ENCODE data around the gene PLXNB3.
"Not testable (repeated sequence)": the region's sequence is repeated elsewhere in the genome, so short reads cannot be mapped to it uniquely, and the experiment has no call there.

Gene PLXNB3

GRCh38 chrX:153733651-153734240 lies 30.3 kb upstream of the PLXNB3 start:
- no peak for DNase-seq

GRCh38 chrX:153734871-153735270 lies 29.2 kb upstream of the PLXNB3 start:
- DNase-seq, result no peak

DNA sequence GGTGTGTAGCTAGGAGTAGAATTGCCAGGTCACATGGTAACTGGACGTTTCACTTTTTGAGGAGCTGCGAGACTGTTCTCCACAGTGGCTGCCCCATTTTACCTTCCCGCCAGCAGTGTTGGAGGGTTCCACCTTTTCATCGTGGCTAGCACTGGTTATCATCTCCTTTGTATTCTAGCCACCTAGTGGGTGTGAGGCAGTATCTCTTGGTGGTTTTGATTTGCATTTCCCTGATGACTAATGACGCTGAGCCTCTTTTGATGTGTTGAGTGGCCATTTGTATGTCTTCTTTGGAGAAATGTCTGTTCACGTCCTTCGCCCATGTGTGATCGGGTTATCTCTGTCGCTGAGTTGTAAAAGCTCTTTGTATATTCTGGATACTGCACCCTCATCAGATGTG lies 28.8 kb upstream of the PLXNB3 start:
- no peak for DNase-seq

DNA sequence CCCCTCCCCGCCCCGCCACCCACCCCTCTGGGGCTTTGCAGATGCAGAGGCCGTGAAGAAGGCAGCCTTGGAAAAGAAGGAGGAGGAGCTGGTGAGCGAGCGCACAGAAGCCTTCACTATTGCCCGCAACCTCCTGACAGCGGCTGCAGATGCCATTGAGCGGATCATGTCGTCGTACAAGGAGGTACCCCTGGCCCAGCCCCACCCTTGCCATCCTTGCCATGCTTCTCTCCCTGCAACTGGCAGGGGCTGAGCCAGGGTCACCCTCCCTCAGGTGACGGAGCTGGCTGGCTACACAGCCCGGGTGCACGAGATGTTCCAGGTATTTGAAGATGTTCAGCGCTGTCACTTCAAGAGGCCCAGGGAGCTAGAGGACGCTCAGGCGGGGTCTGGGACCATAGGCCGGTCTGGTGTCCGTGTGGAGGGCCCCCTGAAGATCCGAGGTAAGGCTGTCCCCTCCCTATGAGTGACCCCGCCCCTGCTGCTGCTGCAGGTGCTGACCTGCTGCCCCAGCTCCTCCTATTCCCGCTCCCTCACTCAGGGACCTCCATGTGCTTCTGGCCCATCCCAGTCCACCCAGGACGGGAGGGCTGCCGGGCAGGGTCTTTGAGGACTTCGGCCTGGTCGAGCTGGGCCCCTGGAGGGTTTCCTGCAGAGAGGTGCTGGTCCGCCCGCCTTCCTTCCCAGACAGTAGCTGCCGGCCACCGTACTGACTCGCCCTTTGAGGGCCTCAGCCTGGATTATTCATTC lies 27.8 kb upstream of the PLXNB3 start:
- DNase-seq, result no peak

DNA sequence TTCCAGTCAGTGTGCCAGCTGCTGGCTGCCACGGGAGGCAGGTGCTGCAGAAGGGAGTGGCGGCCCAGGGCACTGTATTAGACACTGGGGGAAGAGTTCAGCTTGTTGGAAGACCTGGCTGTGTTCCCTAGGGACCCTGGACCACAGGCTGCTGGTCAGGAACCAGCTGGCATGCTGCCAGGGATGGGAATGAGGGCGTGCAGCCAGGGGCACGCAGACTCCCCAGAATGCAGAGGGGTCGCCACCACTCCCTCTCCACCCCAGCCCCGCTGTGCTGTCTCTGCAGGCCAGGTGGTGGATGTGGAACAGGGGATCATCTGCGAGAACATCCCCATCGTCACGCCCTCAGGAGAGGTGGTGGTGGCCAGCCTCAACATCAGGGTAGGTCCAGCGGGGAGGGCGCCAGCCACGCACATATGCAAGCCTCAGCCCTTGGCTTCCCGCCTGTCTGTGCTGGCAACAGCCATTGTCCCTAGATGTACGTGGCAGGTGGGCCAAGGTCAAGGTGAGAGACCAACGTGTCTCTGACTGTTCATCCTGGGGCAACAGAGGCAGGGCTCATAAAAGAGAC lies 27.1 kb upstream of the PLXNB3 start:
- DNase-seq, result no peak

- DNase-seq, result no peak
These were observed 25.9 kb upstream of the PLXNB3 start for GRCh38 chrX:153738056-153738605.

- no peak for DNase-seq
These were observed 24.1 kb upstream of the PLXNB3 start for GRCh38 chrX:153739754-153740486.

DNA sequence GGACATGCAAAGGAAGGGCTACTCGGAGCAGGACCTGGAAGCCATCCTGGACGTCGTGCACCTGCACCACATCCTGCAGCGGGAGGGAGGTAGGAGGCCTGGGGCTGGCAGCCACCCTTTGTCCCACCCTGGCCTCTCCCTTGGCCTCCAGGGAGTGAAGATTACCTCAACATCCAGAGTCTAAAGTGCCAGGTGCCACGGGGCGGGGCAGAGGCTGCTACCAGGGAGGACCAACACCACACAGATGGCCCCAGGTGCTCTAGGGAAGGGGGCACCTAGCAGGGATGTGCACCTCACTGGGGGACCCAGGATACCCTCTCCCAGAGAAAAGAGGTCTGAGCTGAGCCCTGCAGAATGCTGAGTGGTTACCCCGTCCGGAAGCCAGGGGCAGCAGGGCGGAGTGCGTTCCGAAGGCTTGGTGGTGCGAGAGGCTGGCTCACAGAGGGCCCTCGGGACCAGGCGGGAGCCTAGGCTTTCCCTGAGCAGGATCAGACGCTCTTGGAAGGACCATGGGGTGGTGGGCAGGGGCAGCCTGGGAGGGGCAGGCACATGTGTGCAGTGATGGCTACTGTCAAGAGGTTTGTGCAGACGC lies 23.3 kb upstream of the PLXNB3 start:
- no peak for DNase-seq

DNA sequence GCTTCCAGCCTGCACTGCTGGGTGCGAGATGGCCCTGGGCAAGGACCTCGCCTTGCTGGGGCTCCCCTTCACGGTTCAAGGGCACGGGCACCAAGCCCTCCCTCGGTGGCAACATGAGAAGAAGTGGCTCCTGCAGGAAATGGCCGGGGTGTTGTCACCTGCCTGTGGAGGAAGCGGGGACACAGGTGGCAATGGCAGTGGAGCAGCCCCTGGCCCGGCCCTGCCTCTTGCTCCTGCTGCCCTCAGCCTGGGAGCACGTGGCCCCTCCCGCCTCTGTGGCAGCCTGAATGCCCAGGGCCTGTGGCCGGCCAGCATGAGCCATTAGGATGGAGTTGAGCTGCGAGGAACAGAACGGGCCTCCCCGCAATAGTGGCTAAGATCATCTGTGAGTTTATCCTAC lies 22.6 kb upstream of the PLXNB3 start:
- no peak for DNase-seq

- not testable (repeated sequence) for DNase-seq
These were observed 21.9 kb upstream of the PLXNB3 start for GRCh38 chrX:153742111-153742510.

- not testable (repeated sequence) for DNase-seq
These were observed 21.1 kb upstream of the PLXNB3 start for GRCh38 chrX:153742796-153743467.

- not testable (repeated sequence) for DNase-seq
These were observed 20.4 kb upstream of the PLXNB3 start for GRCh38 chrX:153743468-153744209.

DNA sequence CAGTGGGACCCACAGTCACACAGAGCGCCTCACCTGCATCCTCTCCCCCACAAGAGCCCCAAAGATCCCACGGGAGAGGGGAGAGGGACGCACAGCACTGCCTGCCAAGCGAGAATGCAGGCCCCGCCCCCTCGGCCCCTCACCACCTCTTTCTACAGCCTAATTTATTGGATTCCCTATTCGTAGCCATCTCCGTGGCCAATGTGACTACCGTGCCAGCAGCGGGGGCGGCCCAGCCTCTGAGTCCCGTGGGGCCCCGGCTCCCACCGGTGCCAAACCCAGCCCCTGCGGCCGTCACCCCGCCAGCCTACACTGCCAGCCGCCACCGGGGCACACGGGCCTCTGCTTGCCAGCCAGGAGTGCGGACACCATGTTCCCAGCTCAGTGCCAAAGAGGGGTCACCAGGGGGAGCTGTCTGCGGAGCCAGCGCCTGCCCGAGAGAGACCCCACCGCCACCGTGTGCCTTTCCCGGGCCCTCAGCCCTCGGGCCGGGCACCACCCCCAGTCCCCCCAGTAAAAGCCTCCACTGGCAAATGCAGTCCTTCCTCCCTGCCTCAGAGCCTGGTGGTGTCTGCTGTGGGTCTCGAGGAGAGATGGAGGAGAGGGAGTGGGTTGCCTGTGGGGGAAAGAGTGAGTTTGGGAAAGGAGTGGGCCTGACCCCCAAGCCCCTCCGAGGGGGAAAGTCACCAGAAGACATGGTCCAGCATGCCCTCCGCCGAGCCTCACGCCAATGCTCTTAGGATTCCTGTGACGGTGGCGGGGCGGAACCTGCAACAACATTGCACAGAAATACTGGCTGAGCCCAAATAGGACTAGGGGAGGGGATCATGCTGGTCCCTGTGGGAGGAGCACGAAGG lies 19.6 kb upstream of the PLXNB3 start:
- no peak for DNase-seq

GRCh38 chrX:153745067-153745433 lies 19.0 kb upstream of the PLXNB3 start:
- DNase-seq, result not testable (repeated sequence)

- DNase-seq, result no peak
These were observed 17.7 kb upstream of the PLXNB3 start for GRCh38 chrX:153746359-153746758.

- DNase-seq, result not testable (repeated sequence)
These were observed 17.1 kb upstream of the PLXNB3 start for GRCh38 chrX:153746991-153747390.

GRCh38 chrX:153749017-153749416 lies 15.0 kb upstream of the PLXNB3 start:
- DNase-seq, result not testable (repeated sequence)

GRCh38 chrX:153750127-153750774 lies 13.8 kb upstream of the PLXNB3 start:
- no peak for DNase-seq

GRCh38 chrX:153755136-153755535 lies 8.9 kb upstream of the PLXNB3 start:
- no peak for DNase-seq

DNA sequence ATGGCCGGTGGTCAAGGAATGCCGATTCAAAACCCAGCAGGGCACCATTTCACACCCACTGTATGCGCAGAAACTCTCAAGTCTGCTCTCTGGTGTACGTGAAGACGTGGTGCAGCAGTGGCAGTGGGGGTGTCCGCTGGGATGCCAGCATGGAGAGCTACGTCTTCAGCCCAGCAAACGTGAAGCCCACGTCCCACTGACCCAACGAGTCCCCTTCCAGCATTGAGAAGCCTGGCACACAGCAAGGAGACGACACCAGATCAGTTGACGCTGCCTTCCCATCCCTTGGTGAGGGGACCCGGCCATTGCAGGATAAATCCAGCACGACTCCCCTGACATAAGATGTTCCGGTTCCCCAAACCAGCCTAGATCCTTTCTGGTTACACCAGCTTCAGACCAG lies 2.2 kb upstream of the PLXNB3 start:
- DNase-seq, result no peak
